ENCODE measurements around the gene UBE3A. TPM values are rescaled to one million over a fixed set of nuclear protein-coding genes. Genes with fewer than 3 reads are reported as not detected.
"Not testable (repeated sequence)": the region's sequence is repeated elsewhere in the genome, so short reads cannot be mapped to it uniquely, and the experiment has no call there.

Gene UBE3A
- 34.0 and 42.2 TPM in 2 replicates for total RNA-seq (2014; rRNA removed; shearing (Covaris generic); ENCODE audit: low replicate concordance)

- peak; percentile 94 for DNase-seq (ENCODE audit: low read depth)
- in situ Hi-C loops (cut with HindIII; ENCODE audit: low pct_unique_long_range_greater_than_20kb, low sequenced_read_pairs) = no loop called here
Observed at GRCh38 chr15:25438601-25439368, at the start of gene UBE3A. Gene UBE3A, minus strand, starts transcription at chr15:25439024. Its CDS starts 29,917 bp downstream, at chr15:25409107.

- DNase-seq (ENCODE audit: low read depth) = no peak
- in situ Hi-C loops (cut with HindIII; ENCODE audit: low pct_unique_long_range_greater_than_20kb, low sequenced_read_pairs) = no loop called here
Observed at GRCh38 chr15:25487226-25487884, 48.5 kb upstream of the UBE3A start.

DNA sequence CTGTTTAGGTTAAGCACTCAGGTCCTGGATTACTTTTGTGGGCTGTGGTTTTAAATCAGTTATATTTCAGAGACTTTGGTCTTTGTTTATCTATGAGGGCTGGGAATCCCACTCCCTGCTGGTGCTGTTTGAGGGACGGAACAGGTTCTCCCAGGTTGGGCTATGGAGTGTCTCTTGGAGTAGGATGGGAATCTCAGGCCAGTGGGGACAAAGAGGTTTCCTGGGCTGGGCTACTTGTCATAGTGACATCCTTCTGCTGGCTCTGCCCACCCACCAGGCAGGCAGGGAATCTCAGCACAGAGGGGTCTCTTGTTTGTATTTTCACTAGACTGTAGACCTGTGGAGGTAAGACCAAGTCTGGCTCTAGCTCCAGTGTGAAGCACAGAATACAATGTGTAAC is 47.2 kb upstream of the UBE3A start:
- in situ Hi-C loops (cut with HindIII; ENCODE audit: low pct_unique_long_range_greater_than_20kb, low sequenced_read_pairs) = no loop called here
- no peak for DNase-seq (ENCODE audit: low read depth)

DNA sequence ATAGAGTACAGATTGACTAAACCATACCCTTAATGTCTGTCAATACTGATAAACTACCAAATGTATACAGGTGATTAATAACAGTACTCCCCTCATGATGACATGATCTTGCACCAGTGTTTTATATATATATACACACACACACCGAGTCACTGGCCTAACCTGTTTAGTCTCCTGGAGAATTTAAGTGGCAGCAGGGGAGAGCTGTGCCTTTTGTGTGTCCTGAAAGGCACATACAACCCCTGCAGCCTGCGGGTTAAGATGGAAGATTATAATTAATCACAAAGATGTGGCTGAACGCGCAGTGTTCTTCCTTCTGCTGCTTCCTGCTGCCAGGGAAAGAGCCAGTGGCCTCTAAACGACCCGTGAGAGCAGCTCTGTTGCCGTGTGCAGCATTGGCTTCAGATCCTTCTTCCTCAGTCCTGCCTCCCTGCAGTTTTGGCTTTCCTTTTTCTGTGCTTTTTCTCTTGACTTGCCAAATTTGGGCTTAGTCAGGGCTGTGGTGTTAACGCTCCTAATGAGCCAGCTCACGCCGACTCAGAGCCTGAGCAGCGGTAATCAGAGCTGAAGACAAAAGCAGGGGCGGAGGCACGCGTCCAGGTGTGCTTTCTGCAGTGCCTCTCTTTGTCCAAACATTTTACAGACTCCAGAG is 42.5 kb upstream of the UBE3A start:
- in situ Hi-C loops (cut with HindIII; ENCODE audit: low pct_unique_long_range_greater_than_20kb, low sequenced_read_pairs) = no loop called here
- no peak for DNase-seq (ENCODE audit: low read depth)

GRCh38 chr15:25478313-25478712 is 39.5 kb upstream of the UBE3A start:
- in situ Hi-C loops (cut with HindIII; ENCODE audit: low pct_unique_long_range_greater_than_20kb, low sequenced_read_pairs) = no loop called here
- no peak for DNase-seq (ENCODE audit: low read depth)

GRCh38 chr15:25477816-25478215 is 39.0 kb upstream of the UBE3A start:
- in situ Hi-C loops (cut with HindIII; ENCODE audit: low pct_unique_long_range_greater_than_20kb, low sequenced_read_pairs) = no loop called here
- no peak for DNase-seq (ENCODE audit: low read depth)

DNA sequence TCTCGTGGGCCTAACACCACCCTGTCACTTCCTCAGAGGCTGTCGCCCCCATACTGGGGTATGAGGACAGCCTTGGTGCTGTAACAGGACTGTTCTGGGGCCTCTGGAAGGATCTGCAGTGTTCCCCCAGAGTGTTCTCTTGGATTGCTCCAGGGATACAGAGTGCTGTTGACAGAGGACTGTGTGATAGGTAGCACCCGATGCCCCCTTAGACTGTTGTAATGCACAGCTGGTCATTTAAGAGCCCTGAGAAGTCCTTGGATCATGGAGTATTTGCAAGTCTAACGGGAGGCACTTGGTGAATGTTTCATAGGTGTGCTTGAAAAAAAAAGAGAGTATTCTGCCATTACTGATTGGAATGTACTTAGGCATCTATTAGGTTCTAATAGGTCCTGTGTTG is 35.4 kb upstream of the UBE3A start:
- DNase-seq (ENCODE audit: low read depth) = no peak
- in situ Hi-C loops (cut with HindIII; ENCODE audit: low pct_unique_long_range_greater_than_20kb, low sequenced_read_pairs) = no loop called here

DNA sequence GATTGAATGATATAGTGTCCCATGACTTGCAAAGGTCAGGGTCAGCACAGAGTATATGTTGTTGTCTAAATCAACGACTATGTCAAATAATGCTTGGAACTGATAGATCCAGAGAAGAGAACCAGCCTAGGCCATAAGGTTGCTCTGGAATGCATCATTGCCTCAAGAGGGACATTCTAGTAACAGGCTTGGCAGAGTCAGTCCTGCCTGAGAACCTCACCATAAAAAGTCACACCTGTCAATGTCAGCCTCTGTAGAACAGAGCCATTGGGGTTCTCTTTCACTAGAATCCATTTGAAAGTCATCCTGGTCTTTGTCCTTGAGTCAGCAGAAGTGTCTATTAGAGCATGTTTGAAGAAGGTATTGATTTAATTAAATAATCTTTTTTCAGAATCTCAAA is 31.4 kb upstream of the UBE3A start:
- DNase-seq (ENCODE audit: low read depth) = no peak
- in situ Hi-C loops (cut with HindIII; ENCODE audit: low pct_unique_long_range_greater_than_20kb, low sequenced_read_pairs) = no loop called here

DNA sequence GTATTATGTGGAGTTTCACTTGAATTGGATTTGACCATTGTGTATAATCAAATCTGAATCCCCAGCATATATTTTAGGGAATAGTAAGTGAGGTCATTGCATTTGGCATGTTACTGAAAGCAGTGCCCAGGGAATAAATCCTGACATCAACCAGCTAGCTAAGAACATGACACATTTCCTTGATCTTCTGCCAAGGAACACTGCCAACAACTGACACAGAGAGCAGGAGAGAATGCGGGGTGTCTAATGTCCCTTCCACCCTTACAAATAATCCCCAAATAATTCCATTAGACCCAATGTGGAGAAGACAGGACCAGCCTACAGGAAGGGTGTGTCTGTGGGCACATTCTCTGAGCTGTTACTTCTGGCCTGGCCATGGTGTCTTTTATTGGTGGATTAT is 30.6 kb upstream of the UBE3A start:
- no peak for DNase-seq (ENCODE audit: low read depth)
- in situ Hi-C loops (cut with HindIII; ENCODE audit: low pct_unique_long_range_greater_than_20kb, low sequenced_read_pairs) = no loop called here

GRCh38 chr15:25468611-25469010 is 29.8 kb upstream of the UBE3A start:
- in situ Hi-C loops (cut with HindIII; ENCODE audit: low pct_unique_long_range_greater_than_20kb, low sequenced_read_pairs) = no loop called here
- DNase-seq (ENCODE audit: low read depth) = no peak

DNA sequence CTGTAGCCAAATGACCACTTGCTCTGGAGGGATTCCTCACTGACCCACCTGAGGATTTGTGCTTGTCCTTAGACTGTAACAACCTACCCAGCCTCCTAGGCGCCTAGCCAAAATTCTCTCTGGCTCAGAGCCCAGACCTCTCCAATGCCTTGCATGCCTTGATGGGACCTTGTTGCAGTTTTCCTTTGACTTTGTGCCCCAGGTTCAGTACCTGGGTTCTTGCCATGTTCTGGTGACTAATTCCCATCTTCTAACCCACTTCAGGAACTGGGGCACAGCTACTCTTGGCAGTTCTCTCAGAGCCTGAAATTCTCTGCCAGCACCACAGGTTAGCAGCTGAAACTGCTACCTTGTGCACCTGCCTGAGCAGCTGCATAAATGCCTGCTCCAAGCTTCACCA is 27.0 kb upstream of the UBE3A start:
- no peak for DNase-seq (ENCODE audit: low read depth)

GRCh38 chr15:25464784-25465183 is 26.0 kb upstream of the UBE3A start:
- in situ Hi-C loops (cut with HindIII; ENCODE audit: low pct_unique_long_range_greater_than_20kb, low sequenced_read_pairs) = no loop called here
- no peak for DNase-seq (ENCODE audit: low read depth)

More for the DNA sequence above, 27.0 kb upstream of the UBE3A start:
- in situ Hi-C loops (cut with HindIII; ENCODE audit: low pct_unique_long_range_greater_than_20kb, low sequenced_read_pairs) = no loop called here

DNA sequence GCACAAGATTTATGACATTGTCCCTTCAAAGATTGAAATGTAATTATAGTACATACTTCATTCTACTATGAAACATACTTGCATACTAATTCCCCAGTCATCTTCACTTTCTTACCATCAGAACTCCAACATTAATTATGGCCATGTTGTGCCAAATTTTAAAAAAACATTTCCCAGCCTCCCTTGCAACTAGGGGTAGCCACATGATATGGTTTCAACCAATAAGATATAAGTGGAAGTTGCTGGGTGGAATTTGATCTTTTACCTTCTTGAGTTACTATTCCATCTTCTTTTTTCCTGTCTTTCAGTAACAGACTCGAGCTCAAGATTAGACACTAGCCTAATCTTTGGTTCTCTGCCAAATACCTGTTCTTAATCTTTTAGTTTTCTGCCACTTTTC is 25.6 kb upstream of the UBE3A start:
- in situ Hi-C loops (cut with HindIII; ENCODE audit: low pct_unique_long_range_greater_than_20kb, low sequenced_read_pairs) = no loop called here
- no peak for DNase-seq (ENCODE audit: low read depth)

GRCh38 chr15:25456196-25456595 is 17.4 kb upstream of the UBE3A start:
- in situ Hi-C loops (cut with HindIII; ENCODE audit: low pct_unique_long_range_greater_than_20kb, low sequenced_read_pairs) = no loop called here
- no peak for DNase-seq (ENCODE audit: low read depth)

DNA sequence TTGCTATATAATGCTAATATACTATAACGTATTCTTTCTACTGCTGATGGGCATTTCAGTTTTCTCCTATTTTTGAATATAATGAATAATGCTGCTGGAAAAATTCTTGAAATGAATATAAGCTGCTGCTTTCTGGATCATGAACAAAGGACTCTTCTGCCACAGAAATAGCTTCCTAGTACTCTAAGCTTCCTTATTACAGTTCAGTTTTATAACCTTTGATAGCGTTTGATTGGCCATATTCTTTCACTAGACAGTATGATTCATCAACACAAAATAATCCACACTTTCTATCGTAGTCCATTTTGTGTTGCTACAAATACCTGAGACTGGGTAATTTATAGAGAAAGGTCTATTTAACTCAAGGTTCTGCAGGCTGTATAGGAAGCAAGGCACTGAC is 16.4 kb upstream of the UBE3A start:
- DNase-seq (ENCODE audit: low read depth) = no peak

GRCh38 chr15:25454771-25455170 is 15.9 kb upstream of the UBE3A start:
- DNase-seq (ENCODE audit: low read depth) = no peak
- in situ Hi-C loops (cut with HindIII; ENCODE audit: low pct_unique_long_range_greater_than_20kb, low sequenced_read_pairs) = no loop called here

More for the DNA sequence above, 16.4 kb upstream of the UBE3A start:
- in situ Hi-C loops (cut with HindIII; ENCODE audit: low pct_unique_long_range_greater_than_20kb, low sequenced_read_pairs) = no loop called here

GRCh38 chr15:25453246-25453645 is 14.4 kb upstream of the UBE3A start:
- in situ Hi-C loops (cut with HindIII; ENCODE audit: low pct_unique_long_range_greater_than_20kb, low sequenced_read_pairs) = not testable (repeated sequence)

GRCh38 chr15:25451501-25451900 is 12.7 kb upstream of the UBE3A start:
- in situ Hi-C loops (cut with HindIII; ENCODE audit: low pct_unique_long_range_greater_than_20kb, low sequenced_read_pairs) = no loop called here

More at GRCh38 chr15:25453246-25453645, 14.4 kb upstream of the UBE3A start:
- not testable (repeated sequence) for DNase-seq (ENCODE audit: low read depth)

DNA sequence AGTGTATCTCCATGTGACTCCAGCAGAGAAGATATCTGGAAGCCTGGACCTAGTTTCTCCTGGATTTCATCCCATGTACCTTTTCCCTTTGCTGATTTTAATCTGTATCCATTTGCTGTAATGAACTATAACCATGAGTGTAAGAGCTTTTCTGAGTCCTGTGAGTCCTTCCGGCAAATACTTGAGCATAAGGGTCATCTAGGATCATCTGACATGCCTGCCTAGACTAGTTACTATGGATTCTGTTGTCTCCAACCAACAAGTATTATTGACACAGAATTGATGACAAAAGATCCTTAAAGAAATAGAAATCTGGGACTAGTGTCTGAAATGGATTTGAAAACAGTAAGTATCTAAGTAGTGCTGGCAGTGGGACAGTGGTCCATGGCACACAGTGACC is 11.3 kb upstream of the UBE3A start:
- DNase-seq (ENCODE audit: low read depth) = no peak
- in situ Hi-C loops (cut with HindIII; ENCODE audit: low pct_unique_long_range_greater_than_20kb, low sequenced_read_pairs) = no loop called here

More at GRCh38 chr15:25451501-25451900, 12.7 kb upstream of the UBE3A start:
- no peak for DNase-seq (ENCODE audit: low read depth)

Data from Caki2 (cell line).